ENCODE data around the gene OR2AG2. TPM values are rescaled to one million over a fixed set of nuclear protein-coding genes. Genes with fewer than 3 reads are reported as not detected.

The OR2AG2 gene
- total RNA-seq, 1 experiment from 2014 or later: 0.48 TPM

DNA sequence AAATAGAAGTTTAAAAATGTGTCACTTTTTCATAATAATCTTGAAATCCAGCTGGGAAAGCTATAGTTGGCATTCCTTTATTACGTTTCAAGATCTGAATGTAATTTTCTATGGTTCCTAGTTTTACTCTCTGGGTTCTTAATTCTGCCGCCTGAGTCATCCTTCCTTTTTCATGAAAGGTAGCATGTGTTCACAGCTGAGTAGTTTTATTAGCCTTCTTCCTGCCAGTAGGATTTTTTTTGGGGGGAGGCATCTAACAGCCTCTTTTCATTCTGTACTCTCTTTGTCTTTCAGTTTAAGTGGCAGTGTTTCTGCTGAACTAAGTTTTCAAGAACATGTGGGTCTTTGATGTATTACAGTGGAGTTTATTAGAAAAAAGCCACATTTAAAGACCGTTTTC, 36.5 kb downstream of the OR2AG2 start:
- DNase-seq: no peak
- H3K4me1 ChIP-seq (ENCODE audit: low read length): no peaks in the 10 kb centered on the region
- no peak overlapping the region for H3K9ac ChIP-seq (ENCODE audit: low read length)
- no peaks in the 10 kb centered on the region for H3K36me3 ChIP-seq (ENCODE audit: insufficient read depth, low read length)
- H3K79me2 ChIP-seq (ENCODE audit: low read length): no peaks in the 10 kb centered on the region
- no peak overlapping the region for H2AFZ ChIP-seq (ENCODE audit: low read length)
- no peaks in the 10 kb centered on the region for H3K27me3 ChIP-seq (ENCODE audit: low read length)
- H3K4me3 ChIP-seq (ENCODE audit: low read length): no peak overlapping the region
- H3K9me3 ChIP-seq (ENCODE audit: low read length): no peaks in the 10 kb centered on the region
- no peak overlapping the region for H3K27ac ChIP-seq (ENCODE audit: low read length)
- H3K4me2 ChIP-seq (ENCODE audit: low read depth, low read length, poor library complexity, severe bottlenecking): no peak overlapping the region
- H3K9me2 ChIP-seq (replicated peaks; ENCODE audit: insufficient read depth, low read length): no peaks in the 10 kb centered on the region
- no peaks in the 10 kb centered on the region for H4K20me1 ChIP-seq (ENCODE audit: insufficient read depth, low read depth, low read length)

DNA sequence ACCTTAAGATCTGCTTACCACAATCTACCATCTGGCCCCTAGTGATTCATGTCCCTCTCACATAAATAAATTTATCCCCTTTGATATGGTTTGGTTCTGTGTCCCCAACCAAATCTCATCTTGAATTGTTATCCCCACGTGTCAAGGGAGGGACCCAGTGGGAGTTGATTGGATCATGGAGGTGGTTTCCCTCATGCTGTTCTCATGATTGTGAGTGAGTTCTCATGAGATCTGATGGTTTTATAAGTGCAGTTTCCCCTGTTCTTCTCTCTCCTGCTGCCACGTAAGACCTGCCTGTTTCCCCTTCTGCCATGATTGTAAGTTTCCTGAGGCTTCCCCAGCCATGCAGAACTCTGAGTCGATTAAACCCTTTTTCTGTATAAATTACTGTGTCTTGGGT, 37.2 kb downstream of the OR2AG2 start:
- no peak overlapping the region for H3K9ac ChIP-seq (ENCODE audit: low read length)
- no peaks in the 10 kb centered on the region for H3K27me3 ChIP-seq (ENCODE audit: low read length)
- no peaks in the 10 kb centered on the region for H3K9me2 ChIP-seq (replicated peaks; ENCODE audit: insufficient read depth, low read length)
- H3K4me2 ChIP-seq (ENCODE audit: low read depth, low read length, poor library complexity, severe bottlenecking): no peak overlapping the region
- no peaks in the 10 kb centered on the region for H3K36me3 ChIP-seq (ENCODE audit: insufficient read depth, low read length)
- no peak overlapping the region for H3K4me3 ChIP-seq (ENCODE audit: low read length)
- no peak for DNase-seq
- H3K79me2 ChIP-seq (ENCODE audit: low read length): no peaks in the 10 kb centered on the region
- H2AFZ ChIP-seq (ENCODE audit: low read length): no peak overlapping the region
- no peaks in the 10 kb centered on the region for H3K9me3 ChIP-seq (ENCODE audit: low read length)
- no peaks in the 10 kb centered on the region for H3K4me1 ChIP-seq (ENCODE audit: low read length)
- H3K27ac ChIP-seq (ENCODE audit: low read length): no peak overlapping the region
- H4K20me1 ChIP-seq (ENCODE audit: insufficient read depth, low read depth, low read length): no peaks in the 10 kb centered on the region

DNA sequence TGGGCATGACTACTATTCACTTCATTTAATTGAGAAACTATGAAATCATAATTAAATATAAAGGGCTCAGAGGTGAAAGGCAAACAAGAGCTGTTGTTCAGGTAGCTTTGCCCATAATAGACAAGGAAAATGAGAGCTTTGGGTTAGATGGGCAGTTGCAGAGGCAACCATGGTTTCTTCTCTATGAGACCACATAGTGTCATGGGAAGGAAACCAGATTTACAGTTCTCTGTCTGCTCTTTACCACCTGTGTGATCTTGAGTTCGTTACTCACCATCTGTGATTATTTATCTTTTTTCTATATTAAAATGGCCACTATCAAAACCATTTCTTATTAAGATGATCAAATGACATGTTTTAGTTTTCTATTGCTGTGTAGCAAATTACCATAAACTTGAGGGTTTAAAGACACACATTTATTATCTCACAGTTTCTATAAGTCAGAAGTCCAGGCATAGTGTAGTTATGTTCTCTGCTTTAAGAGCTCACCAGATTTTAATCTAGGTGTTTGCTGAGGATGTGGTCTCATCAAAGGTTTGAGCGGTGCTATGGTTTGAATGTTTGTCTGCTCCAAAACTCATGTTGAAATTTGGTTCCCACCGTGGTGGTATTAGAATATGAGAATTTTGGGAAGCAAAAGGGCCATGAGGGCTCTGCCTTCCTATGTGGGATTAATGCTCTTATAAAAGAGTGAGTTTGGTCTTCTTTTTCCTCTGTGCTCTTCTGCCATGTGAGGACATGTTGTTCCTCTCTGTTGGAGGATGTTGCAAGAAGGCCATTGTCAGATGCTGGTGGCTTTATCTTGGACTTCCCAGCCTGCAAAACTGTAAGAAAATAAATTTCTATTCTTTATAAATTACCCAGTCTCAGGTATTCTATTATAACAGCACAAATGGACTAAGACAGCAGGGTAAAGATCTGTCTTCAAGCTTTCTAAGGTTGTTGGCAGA, 38.2 kb downstream of the OR2AG2 start:
- Histone ChIP-seq H3K79me2 (ENCODE audit: low read length) (no peaks in the 10 kb centered on the region), H3K36me3 (ENCODE audit: insufficient read depth, low read length) (no peaks in the 10 kb centered on the region), H3K9me3 (ENCODE audit: low read length) (no peaks in the 10 kb centered on the region), H3K4me2 (ENCODE audit: low read depth, low read length, poor library complexity, severe bottlenecking) (no peak overlapping the region), H3K4me1 (ENCODE audit: low read length) (no peaks in the 10 kb centered on the region), H3K27me3 (ENCODE audit: low read length) (no peaks in the 10 kb centered on the region), H4K20me1 (ENCODE audit: insufficient read depth, low read depth, low read length) (no peaks in the 10 kb centered on the region), H3K9me2 (replicated peaks; ENCODE audit: insufficient read depth, low read length) (no peaks in the 10 kb centered on the region), H3K9ac (ENCODE audit: low read length) (no peak overlapping the region), H2AFZ (ENCODE audit: low read length) (no peak overlapping the region), H3K27ac (ENCODE audit: low read length) (no peak overlapping the region), H3K4me3 (ENCODE audit: low read length) (no peak overlapping the region)
- no peak for DNase-seq

DNA sequence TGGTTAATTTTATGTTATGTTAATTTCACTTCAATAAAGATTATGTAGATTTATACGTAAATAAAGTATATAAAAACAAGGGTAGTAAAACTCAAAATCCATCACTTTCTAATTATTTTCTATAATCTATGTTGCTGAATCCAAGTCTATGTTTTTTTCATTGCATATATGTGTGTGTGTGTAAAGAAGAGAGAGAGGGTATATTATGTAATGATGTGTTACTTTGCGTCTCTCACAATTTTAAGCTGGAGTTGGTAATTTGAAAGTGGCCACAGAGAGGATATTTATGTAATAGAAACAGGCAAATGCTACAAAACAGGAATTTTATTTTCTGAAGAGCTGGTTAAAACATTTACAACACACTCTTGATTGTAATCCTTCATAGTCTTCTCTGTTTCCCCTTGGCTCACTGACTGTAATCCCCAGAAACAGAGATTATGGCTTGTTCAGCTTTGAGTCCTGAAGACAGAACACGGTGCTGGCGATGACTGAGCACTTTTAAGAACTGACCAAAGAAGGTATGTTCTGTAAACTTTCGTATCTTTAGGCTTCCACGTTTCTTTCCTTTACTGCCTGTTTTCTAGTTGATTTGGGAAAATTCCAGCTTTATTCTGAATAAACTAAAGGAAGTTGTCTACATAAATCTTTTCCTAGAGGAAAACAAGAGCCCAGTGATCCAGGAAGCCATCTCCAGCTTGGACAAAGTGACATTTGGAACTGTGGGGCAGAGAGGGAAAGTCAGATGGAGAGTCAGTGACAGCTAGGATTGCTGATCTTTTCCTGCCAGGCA, 43.6 kb downstream of the OR2AG2 start:
- Histone ChIP-seq H2AFZ (ENCODE audit: low read length) (no peak overlapping the region), H3K4me1 (ENCODE audit: low read length) (no peaks in the 10 kb centered on the region)

DNA sequence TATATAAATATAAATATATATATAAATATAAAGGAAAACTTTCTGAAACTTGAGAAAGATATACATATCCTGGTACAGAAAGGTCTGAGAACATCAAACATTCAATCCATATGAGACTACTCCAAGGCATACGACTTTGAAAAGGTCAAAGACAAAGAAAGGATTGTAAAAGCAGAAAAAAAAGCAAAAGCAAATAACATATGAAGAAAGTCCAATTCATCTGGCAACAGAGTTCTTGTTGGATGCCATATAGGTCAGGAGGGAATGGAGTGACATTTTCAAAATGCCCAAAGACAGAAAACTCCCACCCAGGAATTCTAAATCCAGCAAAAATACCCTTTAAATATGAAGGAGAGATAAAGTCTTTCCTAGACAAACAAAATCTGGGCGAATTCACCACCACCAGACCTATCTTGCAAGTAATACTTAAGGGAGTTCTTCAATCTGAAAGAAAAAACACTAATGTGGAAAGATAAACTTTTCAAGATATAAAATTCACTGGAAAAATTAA, 46.3 kb downstream of the OR2AG2 start:
- Histone ChIP-seq H3K27ac (ENCODE audit: low read length) (no peak overlapping the region), H3K36me3 (ENCODE audit: insufficient read depth, low read length) (no peaks in the 10 kb centered on the region), H2AFZ (ENCODE audit: low read length) (no peak overlapping the region), H3K27me3 (ENCODE audit: low read length) (no peaks in the 10 kb centered on the region; the same call in 1 of the 2 replicates), H3K9ac (ENCODE audit: low read length) (no peak overlapping the region), H3K4me2 (ENCODE audit: low read depth, low read length, poor library complexity, severe bottlenecking) (no peak overlapping the region), H3K9me3 (ENCODE audit: low read length) (no peaks in the 10 kb centered on the region), H3K79me2 (ENCODE audit: low read length) (no peaks in the 10 kb centered on the region), H4K20me1 (ENCODE audit: insufficient read depth, low read depth, low read length) (no peaks in the 10 kb centered on the region), H3K4me1 (ENCODE audit: low read length) (no peaks in the 10 kb centered on the region), H3K9me2 (replicated peaks; ENCODE audit: insufficient read depth, low read length) (no peaks in the 10 kb centered on the region), H3K4me3 (ENCODE audit: low read length) (no peak overlapping the region)
- no peak for DNase-seq

More for the DNA sequence above, 43.6 kb downstream of the OR2AG2 start:
- Histone ChIP-seq H3K4me2 (ENCODE audit: low read depth, low read length, poor library complexity, severe bottlenecking) (no peak overlapping the region), H3K36me3 (ENCODE audit: insufficient read depth, low read length) (no peaks in the 10 kb centered on the region), H3K9me3 (ENCODE audit: low read length) (no peaks in the 10 kb centered on the region), H3K27ac (ENCODE audit: low read length) (no peak overlapping the region), H3K9ac (ENCODE audit: low read length) (no peak overlapping the region), H3K79me2 (ENCODE audit: low read length) (no peaks in the 10 kb centered on the region), H3K9me2 (replicated peaks; ENCODE audit: insufficient read depth, low read length) (no peaks in the 10 kb centered on the region), H3K4me3 (ENCODE audit: low read length) (no peak overlapping the region), H4K20me1 (ENCODE audit: insufficient read depth, low read depth, low read length) (no peaks in the 10 kb centered on the region), H3K27me3 (ENCODE audit: low read length) (no peaks in the 10 kb centered on the region)
- no peak for DNase-seq

DNA sequence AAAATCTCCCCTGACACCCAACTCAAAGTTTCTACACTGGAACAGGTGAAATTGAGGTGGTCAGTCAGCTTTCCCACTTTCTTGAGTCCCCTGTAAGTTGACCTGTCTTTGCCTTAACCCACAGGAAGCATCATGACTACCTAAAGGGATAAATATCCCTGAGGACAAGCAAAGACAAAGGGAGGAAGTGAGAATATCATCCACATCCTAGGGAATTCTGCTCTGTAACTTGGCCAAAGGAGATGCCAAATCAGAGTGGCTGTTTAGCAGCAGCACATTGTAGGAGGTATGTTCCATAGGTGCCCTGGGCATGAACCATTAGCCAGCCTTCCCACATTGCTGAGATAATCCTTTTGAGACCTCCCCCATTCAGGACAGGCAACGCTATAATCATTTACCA, 47.8 kb downstream of the OR2AG2 start:
- Histone ChIP-seq H3K9me2 (replicated peaks; ENCODE audit: insufficient read depth, low read length) (no peaks in the 10 kb centered on the region), H3K4me1 (ENCODE audit: low read length) (no peaks in the 10 kb centered on the region), H3K27ac (ENCODE audit: low read length) (no peak overlapping the region), H3K36me3 (ENCODE audit: insufficient read depth, low read length) (no peaks in the 10 kb centered on the region), H2AFZ (ENCODE audit: low read length) (no peak overlapping the region), H3K4me2 (ENCODE audit: low read depth, low read length, poor library complexity, severe bottlenecking) (no peak overlapping the region), H3K9me3 (ENCODE audit: low read length) (no peaks in the 10 kb centered on the region), H3K4me3 (ENCODE audit: low read length) (no peak overlapping the region), H3K27me3 (ENCODE audit: low read length) (no peaks in the 10 kb centered on the region; the same call in 1 of the 2 replicates), H4K20me1 (ENCODE audit: insufficient read depth, low read depth, low read length) (no peaks in the 10 kb centered on the region), H3K9ac (ENCODE audit: low read length) (no peak overlapping the region), H3K79me2 (ENCODE audit: low read length) (no peaks in the 10 kb centered on the region)
- no peak for DNase-seq

DNA sequence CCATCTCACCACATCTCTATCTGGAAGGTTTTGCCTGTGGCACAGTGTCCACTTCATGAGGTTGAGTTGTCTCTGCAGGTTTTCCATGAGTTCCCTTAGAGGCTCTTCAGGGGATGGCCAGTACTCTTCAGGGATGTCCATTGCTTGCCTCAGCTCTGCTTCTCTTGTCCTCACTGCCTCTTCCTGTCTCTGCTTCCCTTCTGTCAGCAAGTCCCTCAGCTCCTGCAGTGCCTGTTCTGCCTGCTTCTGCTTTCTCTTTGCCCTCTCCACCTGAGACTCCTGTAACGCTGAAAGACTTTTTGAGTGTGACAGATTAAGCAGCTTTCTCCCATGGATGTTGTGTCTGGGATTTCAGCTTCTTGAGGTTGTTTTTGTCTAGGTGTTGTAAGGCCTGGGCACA, 50.4 kb downstream of the OR2AG2 start:
- no peaks in the 10 kb centered on the region; the same call in 1 of the 2 replicates for H3K27me3 ChIP-seq (ENCODE audit: low read length)
- no peak overlapping the region for H3K4me2 ChIP-seq (ENCODE audit: low read depth, low read length, poor library complexity, severe bottlenecking)
- no peak overlapping the region for H3K4me3 ChIP-seq (ENCODE audit: low read length)
- H3K9me3 ChIP-seq (ENCODE audit: low read length): no peaks in the 10 kb centered on the region
- no peaks in the 10 kb centered on the region for H3K9me2 ChIP-seq (replicated peaks; ENCODE audit: insufficient read depth, low read length)
- no peaks in the 10 kb centered on the region for H3K79me2 ChIP-seq (ENCODE audit: low read length)
- no peaks in the 10 kb centered on the region for H4K20me1 ChIP-seq (ENCODE audit: insufficient read depth, low read depth, low read length)
- no peaks in the 10 kb centered on the region for H3K4me1 ChIP-seq (ENCODE audit: low read length)
- H2AFZ ChIP-seq (ENCODE audit: low read length): no peak overlapping the region
- H3K27ac ChIP-seq (ENCODE audit: low read length): no peak overlapping the region
- H3K36me3 ChIP-seq (ENCODE audit: insufficient read depth, low read length): no peaks in the 10 kb centered on the region
- no peak overlapping the region for H3K9ac ChIP-seq (ENCODE audit: low read length)
- no peak for DNase-seq

DNA sequence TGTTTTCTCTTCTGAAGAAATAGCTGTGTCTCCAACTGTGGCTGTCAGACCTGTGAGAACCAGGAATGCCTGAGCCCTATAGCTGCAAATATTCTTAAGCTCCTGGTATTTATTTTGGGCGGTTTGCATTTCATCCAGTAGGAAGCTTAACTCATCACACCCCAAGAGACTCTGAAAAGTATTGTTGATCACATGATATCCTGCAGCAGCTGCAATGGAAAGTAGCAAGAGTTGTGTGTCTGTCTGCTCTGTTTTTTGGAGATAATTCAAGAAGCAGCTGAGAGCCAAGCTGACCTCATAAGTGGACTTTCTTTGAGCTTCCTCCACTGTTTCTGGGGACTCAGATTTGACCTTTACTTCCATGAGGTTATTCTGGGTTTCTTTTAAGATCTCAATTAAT, 52.2 kb downstream of the OR2AG2 start:
- Histone ChIP-seq H3K9me2 (replicated peaks; ENCODE audit: insufficient read depth, low read length) (no peaks in the 10 kb centered on the region), H3K4me2 (ENCODE audit: low read depth, low read length, poor library complexity, severe bottlenecking) (no peak overlapping the region), H3K36me3 (ENCODE audit: insufficient read depth, low read length) (no peaks in the 10 kb centered on the region), H3K4me3 (ENCODE audit: low read length) (no peak overlapping the region), H2AFZ (ENCODE audit: low read length) (no peak overlapping the region), H3K9me3 (ENCODE audit: low read length) (no peaks in the 10 kb centered on the region), H4K20me1 (ENCODE audit: insufficient read depth, low read depth, low read length) (no peaks in the 10 kb centered on the region), H3K9ac (ENCODE audit: low read length) (no peak overlapping the region), H3K4me1 (ENCODE audit: low read length) (no peaks in the 10 kb centered on the region), H3K27me3 (ENCODE audit: low read length) (no peaks in the 10 kb centered on the region; the same call in 1 of the 2 replicates), H3K79me2 (ENCODE audit: low read length) (no peaks in the 10 kb centered on the region), H3K27ac (ENCODE audit: low read length) (no peak overlapping the region)
- DNase-seq: no peak
